Measurements from ENCODE around the gene APRT.

- TF ChIP-seq SUZ12 (IDR thresholded peaks at IDR 0.05; ENCODE audit: low read length) (no peak), CTCF (IDR thresholded peaks at IDR 0.05; ENCODE audit: control extremely low read depth in 1 of 3, insufficient read depth in 1 of 3, low read depth in 1 of 3, low read length in 3 of 3) (no peak)
Observed at GRCh38 chr16:88818575-88818874, 6.8 kb upstream of the APRT start.

Data from H1 (cell line).